Stimulated activated naive CD8-positive, alpha-beta T cell treated with anti-CD3 and anti-CD28 coated beads, Interleukin-15, Interleukin-2, amounts not matched to agents 100 U/mL and 50 U/mL, for 24 hours (primary cell): Measurements from ENCODE around the gene GLYATL1.
"Not testable (repeated sequence)": the region's sequence is repeated elsewhere in the genome, so short reads cannot be mapped to it uniquely, and the experiment has no call there.

ENCODE experiments used
- ATAC-seq: fragments of 150-1000 bp; cut with Tn5 transposase; one replicate; pipeline ENCODE4 v1.10.0; 2021
- DNase-seq: peaks from one replicate; pipeline ENCODE4 v3.0.0; 2021

The GLYATL1 gene

GRCh38 chr11:58998480-58999290 is 59.4 kb downstream of the GLYATL1 start:
- DNase-seq = no peak
- no peak for ATAC-seq

- DNase-seq (no peak), ATAC-seq (no peak)
Observed at GRCh38 chr11:58999291-58999680, 60.0 kb downstream of the GLYATL1 start.

- ATAC-seq = no peak
- no peak for DNase-seq
Observed at GRCh38 chr11:59000003-59000402, 60.7 kb downstream of the GLYATL1 start.

- not testable (repeated sequence) for DNase-seq, ATAC-seq
Observed at GRCh38 chr11:59002006-59002405, 62.7 kb downstream of the GLYATL1 start.
